ENCODE results near the gene SLC39A6. TPM values are rescaled to one million over a fixed set of nuclear protein-coding genes. Genes with fewer than 3 reads are reported as not detected.

Gene SLC39A6
- total and polyA plus RNA-seq, 2 experiments from 2014 or later: 20.8 to 47.3 TPM

DNA sequence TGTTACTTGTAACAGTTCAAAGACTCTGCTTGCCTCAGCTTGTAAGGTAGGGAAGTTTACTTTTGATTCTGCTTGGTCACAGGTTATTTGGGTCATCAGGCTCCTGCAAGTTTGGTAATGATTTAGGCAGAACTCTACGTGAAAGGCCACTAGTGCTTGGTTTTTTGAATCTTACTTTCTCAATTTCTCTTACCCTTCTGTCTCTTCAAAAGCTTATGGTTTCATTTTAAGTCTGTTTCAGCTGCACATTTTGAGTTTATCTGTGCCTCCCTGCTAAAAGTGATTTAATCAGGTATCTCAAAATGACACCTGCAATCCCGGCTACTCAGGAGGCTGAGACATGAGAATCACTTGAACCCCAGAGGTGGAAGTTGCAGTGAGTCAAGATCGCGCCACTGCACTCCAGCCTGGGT lies 31.8 kb upstream of the SLC39A6 start:
- ATAC-seq (no peak), DNase-seq (ENCODE audit: low spot score) (no peak)
- no peak overlapping the region for H2AFZ ChIP-seq
- H3K36me3 ChIP-seq (ENCODE audit: insufficient read depth): peaks cover 77% of the 10 kb centered on the region
- no peaks in the 10 kb centered on the region for H3K27me3 ChIP-seq (ENCODE audit: insufficient read depth)
- no peak overlapping the region for H3K4me3 Mint-ChIP-seq
- H3K4me2 ChIP-seq: no peak overlapping the region
- peaks cover 87% of the 10 kb centered on the region for H3K36me3 Mint-ChIP-seq (ENCODE audit: low read depth)
- H3K9me2 ChIP-seq (ENCODE audit: insufficient read depth): no peaks in the 10 kb centered on the region
- TF ChIP-seq, protein P1, sequence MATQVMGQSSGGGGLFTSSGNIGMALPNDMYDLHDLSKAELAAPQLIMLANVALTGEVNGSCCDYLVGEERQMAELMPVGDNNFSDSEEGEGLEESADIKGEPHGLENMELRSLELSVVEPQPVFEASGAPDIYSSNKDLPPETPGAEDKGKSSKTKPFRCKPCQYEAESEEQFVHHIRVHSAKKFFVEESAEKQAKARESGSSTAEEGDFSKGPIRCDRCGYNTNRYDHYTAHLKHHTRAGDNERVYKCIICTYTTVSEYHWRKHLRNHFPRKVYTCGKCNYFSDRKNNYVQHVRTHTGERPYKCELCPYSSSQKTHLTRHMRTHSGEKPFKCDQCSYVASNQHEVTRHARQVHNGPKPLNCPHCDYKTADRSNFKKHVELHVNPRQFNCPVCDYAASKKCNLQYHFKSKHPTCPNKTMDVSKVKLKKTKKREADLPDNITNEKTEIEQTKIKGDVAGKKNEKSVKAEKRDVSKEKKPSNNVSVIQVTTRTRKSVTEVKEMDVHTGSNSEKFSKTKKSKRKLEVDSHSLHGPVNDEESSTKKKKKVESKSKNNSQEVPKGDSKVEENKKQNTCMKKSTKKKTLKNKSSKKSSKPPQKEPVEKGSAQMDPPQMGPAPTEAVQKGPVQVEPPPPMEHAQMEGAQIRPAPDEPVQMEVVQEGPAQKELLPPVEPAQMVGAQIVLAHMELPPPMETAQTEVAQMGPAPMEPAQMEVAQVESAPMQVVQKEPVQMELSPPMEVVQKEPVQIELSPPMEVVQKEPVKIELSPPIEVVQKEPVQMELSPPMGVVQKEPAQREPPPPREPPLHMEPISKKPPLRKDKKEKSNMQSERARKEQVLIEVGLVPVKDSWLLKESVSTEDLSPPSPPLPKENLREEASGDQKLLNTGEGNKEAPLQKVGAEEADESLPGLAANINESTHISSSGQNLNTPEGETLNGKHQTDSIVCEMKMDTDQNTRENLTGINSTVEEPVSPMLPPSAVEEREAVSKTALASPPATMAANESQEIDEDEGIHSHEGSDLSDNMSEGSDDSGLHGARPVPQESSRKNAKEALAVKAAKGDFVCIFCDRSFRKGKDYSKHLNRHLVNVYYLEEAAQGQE (IDR thresholded peaks at IDR 0.05; ENCODE audit: unreplicated experiment): no peak
- TF ChIP-seq NANOG (IDR thresholded peaks at IDR 0.05; ENCODE audit: borderline replicate concordance) (no peak), EZH2 (IDR thresholded peaks at IDR 0.05; ENCODE audit: low read depth, unreplicated experiment) (no peak), STAT1 (IDR thresholded peaks at IDR 0.05; ENCODE audit: unreplicated experiment) (no peak), ZNF114 (CRISPR knock-in tag; IDR thresholded peaks at IDR 0.05) (no peak), POLR2AphosphoS5 (IDR thresholded peaks at IDR 0.05; ENCODE audit: low read depth) (no peak), JUNB (IDR thresholded peaks at IDR 0.05; ENCODE audit: unreplicated experiment) (no peak), ZNF331 (CRISPR knock-in tag; IDR thresholded peaks at IDR 0.05; ENCODE audit: low read depth) (no peak), EZH2phosphoT487 (IDR thresholded peaks at IDR 0.05; ENCODE audit: unreplicated experiment) (no peak)
- TF ChIP-seq, protein P2, sequence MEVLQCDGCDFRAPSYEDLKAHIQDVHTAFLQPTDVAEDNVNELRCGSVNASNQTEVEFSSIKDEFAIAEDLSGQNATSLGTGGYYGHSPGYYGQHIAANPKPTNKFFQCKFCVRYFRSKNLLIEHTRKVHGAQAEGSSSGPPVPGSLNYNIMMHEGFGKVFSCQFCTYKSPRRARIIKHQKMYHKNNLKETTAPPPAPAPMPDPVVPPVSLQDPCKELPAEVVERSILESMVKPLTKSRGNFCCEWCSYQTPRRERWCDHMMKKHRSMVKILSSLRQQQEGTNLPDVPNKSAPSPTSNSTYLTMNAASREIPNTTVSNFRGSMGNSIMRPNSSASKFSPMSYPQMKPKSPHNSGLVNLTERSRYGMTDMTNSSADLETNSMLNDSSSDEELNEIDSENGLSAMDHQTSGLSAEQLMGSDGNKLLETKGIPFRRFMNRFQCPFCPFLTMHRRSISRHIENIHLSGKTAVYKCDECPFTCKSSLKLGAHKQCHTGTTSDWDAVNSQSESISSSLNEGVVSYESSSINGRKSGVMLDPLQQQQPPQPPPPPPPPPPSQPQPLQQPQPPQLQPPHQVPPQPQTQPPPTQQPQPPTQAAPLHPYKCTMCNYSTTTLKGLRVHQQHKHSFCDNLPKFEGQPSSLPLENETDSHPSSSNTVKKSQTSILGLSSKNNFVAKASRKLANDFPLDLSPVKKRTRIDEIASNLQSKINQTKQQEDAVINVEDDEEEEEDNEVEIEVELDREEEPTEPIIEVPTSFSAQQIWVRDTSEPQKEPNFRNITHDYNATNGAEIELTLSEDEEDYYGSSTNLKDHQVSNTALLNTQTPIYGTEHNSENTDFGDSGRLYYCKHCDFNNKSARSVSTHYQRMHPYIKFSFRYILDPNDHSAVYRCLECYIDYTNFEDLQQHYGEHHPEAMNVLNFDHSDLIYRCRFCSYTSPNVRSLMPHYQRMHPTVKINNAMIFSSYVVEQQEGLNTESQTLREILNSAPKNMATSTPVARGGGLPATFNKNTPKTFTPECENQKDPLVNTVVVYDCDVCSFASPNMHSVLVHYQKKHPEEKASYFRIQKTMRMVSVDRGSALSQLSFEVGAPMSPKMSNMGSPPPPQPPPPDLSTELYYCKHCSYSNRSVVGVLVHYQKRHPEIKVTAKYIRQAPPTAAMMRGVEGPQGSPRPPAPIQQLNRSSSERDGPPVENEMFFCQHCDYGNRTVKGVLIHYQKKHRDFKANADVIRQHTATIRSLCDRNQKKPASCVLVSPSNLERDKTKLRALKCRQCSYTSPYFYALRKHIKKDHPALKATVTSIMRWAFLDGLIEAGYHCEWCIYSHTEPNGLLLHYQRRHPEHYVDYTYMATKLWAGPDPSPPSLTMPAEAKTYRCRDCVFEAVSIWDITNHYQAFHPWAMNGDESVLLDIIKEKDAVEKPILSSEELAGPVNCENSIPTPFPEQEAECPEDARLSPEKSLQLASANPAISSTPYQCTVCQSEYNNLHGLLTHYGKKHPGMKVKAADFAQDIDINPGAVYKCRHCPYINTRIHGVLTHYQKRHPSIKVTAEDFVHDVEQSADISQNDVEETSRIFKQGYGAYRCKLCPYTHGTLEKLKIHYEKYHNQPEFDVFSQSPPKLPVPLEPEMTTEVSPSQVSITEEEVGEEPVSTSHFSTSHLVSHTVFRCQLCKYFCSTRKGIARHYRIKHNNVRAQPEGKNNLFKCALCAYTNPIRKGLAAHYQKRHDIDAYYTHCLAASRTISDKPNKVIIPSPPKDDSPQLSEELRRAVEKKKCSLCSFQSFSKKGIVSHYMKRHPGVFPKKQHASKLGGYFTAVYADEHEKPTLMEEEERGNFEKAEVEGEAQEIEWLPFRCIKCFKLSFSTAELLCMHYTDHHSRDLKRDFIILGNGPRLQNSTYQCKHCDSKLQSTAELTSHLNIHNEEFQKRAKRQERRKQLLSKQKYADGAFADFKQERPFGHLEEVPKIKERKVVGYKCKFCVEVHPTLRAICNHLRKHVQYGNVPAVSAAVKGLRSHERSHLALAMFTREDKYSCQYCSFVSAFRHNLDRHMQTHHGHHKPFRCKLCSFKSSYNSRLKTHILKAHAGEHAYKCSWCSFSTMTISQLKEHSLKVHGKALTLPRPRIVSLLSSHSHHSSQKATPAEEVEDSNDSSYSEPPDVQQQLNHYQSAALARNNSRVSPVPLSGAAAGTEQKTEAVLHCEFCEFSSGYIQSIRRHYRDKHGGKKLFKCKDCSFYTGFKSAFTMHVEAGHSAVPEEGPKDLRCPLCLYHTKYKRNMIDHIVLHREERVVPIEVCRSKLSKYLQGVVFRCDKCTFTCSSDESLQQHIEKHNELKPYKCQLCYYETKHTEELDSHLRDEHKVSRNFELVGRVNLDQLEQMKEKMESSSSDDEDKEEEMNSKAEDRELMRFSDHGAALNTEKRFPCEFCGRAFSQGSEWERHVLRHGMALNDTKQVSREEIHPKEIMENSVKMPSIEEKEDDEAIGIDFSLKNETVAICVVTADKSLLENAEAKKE (CRISPR knock-in tag; IDR thresholded peaks at IDR 0.05): no peak
- TF ChIP-seq, protein P3, sequence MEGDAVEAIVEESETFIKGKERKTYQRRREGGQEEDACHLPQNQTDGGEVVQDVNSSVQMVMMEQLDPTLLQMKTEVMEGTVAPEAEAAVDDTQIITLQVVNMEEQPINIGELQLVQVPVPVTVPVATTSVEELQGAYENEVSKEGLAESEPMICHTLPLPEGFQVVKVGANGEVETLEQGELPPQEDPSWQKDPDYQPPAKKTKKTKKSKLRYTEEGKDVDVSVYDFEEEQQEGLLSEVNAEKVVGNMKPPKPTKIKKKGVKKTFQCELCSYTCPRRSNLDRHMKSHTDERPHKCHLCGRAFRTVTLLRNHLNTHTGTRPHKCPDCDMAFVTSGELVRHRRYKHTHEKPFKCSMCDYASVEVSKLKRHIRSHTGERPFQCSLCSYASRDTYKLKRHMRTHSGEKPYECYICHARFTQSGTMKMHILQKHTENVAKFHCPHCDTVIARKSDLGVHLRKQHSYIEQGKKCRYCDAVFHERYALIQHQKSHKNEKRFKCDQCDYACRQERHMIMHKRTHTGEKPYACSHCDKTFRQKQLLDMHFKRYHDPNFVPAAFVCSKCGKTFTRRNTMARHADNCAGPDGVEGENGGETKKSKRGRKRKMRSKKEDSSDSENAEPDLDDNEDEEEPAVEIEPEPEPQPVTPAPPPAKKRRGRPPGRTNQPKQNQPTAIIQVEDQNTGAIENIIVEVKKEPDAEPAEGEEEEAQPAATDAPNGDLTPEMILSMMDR (conservative IDR thresholded peaks at IDR 0.05; ENCODE audit: low read depth in 2 of 2): no peak
- TF ChIP-seq, protein P4, sequence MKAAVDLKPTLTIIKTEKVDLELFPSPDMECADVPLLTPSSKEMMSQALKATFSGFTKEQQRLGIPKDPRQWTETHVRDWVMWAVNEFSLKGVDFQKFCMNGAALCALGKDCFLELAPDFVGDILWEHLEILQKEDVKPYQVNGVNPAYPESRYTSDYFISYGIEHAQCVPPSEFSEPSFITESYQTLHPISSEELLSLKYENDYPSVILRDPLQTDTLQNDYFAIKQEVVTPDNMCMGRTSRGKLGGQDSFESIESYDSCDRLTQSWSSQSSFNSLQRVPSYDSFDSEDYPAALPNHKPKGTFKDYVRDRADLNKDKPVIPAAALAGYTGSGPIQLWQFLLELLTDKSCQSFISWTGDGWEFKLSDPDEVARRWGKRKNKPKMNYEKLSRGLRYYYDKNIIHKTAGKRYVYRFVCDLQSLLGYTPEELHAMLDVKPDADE (IDR thresholded peaks at IDR 0.05): no peak
- H3K27ac Mint-ChIP-seq: no peak overlapping the region
- peaks cover 6% of the 10 kb centered on the region for H3K79me2 ChIP-seq (replicated peaks; ENCODE audit: insufficient read depth)
- no peak overlapping the region for H3K27ac ChIP-seq (ENCODE audit: low read depth)
- H3K4me1 Mint-ChIP-seq: no peaks in the 10 kb centered on the region; the same call in 2 of the 3 replicates
- H3F3A ChIP-seq (replicated peaks; ENCODE audit: low read depth): no peaks in the 10 kb centered on the region
- peaks cover 16% of the 10 kb centered on the region for H4K20me1 ChIP-seq (replicated peaks; ENCODE audit: insufficient read depth)
- no peaks in the 10 kb centered on the region for H3K27me3 Mint-ChIP-seq (ENCODE audit: insufficient read depth, low read depth, poor library complexity)
- no peak overlapping the region for H3K4me3 ChIP-seq
- no peaks in the 10 kb centered on the region for H3K9me3 Mint-ChIP-seq
- H3K4me1 ChIP-seq (ENCODE audit: insufficient read depth): no peaks in the 10 kb centered on the region

All from GM23338 (cell line).